Caco-2 (cell line): ENCODE data around the gene PARP8. TPM values are rescaled to one million over a fixed set of nuclear protein-coding genes. Genes with fewer than 3 reads are reported as not detected.

Source experiments
- BruUV-seq: library from RNA; stranded (reverse); fragments of 400-500 nt; replicated peaks from 2 replicates; lab custom pipeline; 2021; lab: Mats Ljungman, UMichigan
- CTCF ChIA-PET: fragments of 300-600 bp; sonication (Branson Sonifier 250); formaldehyde crosslinking; loops from one replicate; lab custom pipeline; 2022; ENCODE audit warnings: antibody characterized with exemption; lab: Charles Lee
- POLR2A ChIA-PET: fragments of 300-600 bp; sonication (Branson Sonifier 250); formaldehyde crosslinking; loops from one replicate; lab custom pipeline; 2022; ENCODE audit warnings: antibody characterized with exemption; lab: Charles Lee
- DNase-seq, 2 experiments: peaks; one replicate each; pipeline versions ENCODE4 v3.0.0 to v3.0.0-alpha.2; 2020 to 2022
- H3K27me3 ChIP-seq: replicated peaks from 2 replicates; pipeline ENCODE4 v1.6.0; 2011; ENCODE audit warnings: low read length; ENCODE audit not compliant: control insufficient read depth, insufficient read depth
- H3K36me3 ChIP-seq: 2 replicates; pipeline ENCODE4 v1.5.1; 2011; ENCODE audit warnings: low read length; ENCODE audit not compliant: control insufficient read depth, insufficient read depth
- H3K4me1 ChIP-seq: fragments of 250-450 bp; sonication (Bioruptor Pico); 2 replicates; pipeline ENCODE4 v1.5.1; 2020; ENCODE audit warnings: mild to moderate bottlenecking
- H3K4me3 ChIP-seq: 2 replicates; pipeline ENCODE4 v1.5.1; 2011; ENCODE audit warnings: low read depth, mild to moderate bottlenecking, control low read depth, low read length
- H3K9me3 ChIP-seq: fragments of 250-450 bp; sonication (Bioruptor Pico); 2 replicates; pipeline ENCODE4 v1.5.1; 2020; ENCODE audit warnings: mild to moderate bottlenecking, moderate library complexity
- H3K27ac Mint-ChIP-seq: one replicate; pipeline ENCODE4 v1.8.0; 2022; ENCODE audit warnings: mixed read lengths; ENCODE audit not compliant: unreplicated experiment
- H3K27me3 Mint-ChIP-seq: one replicate; pipeline ENCODE4 v1.8.0; 2022; ENCODE audit warnings: mixed read lengths; ENCODE audit not compliant: insufficient read depth, unreplicated experiment
- H3K36me3 Mint-ChIP-seq: one replicate; pipeline ENCODE4 v1.8.0; 2022; ENCODE audit warnings: mild to moderate bottlenecking, mixed read lengths; ENCODE audit not compliant: insufficient read depth, unreplicated experiment
- H3K4me1 Mint-ChIP-seq: one replicate; pipeline ENCODE4 v1.8.0; 2022; ENCODE audit warnings: low read depth, mixed read lengths; ENCODE audit not compliant: unreplicated experiment
- H3K4me3 Mint-ChIP-seq: one replicate; pipeline ENCODE4 v1.8.0; 2022; ENCODE audit warnings: mild to moderate bottlenecking, moderate library complexity, mixed read lengths; ENCODE audit not compliant: unreplicated experiment
- H3K9me3 Mint-ChIP-seq: one replicate; pipeline ENCODE4 v1.8.0; 2022; ENCODE audit warnings: mixed read lengths; ENCODE audit not compliant: unreplicated experiment
- CTCF ChIP-seq, 2 experiments: fragments of 200-600 bp in 1 of 2; IDR thresholded peaks; 1 replicate in 1 of 2; 2 replicates in 1 of 2; pipeline versions ENCODE4 v1.5.1 to v1.8.0; 2011 to 2022; ENCODE audit warnings: antibody characterized with exemption in 1 of 2, control low read depth in 1 of 2, inconsistent platforms in 1 of 2, low read depth in 1 of 2, low read length in 1 of 2, mild to moderate bottlenecking in 1 of 2, moderate library complexity in 1 of 2; ENCODE audit not compliant: insufficient read depth in 1 of 2, severe bottlenecking in 1 of 2, unreplicated experiment in 1 of 2
- intact Hi-C: fragments of 100-400 bp; cut with micrococcal nuclease; formaldehyde crosslinking; loops from one replicate; pipeline ENCODE4 v1.10.0; 2022; ENCODE audit not compliant: unreplicated experiment
- total RNA-seq: library from RNA; stranded (reverse); gene quantifications from 2 replicates; pipeline ENCODE4 v1.2.3, GENCODE V29; 2022

Gene PARP8
- total RNA-seq, 1 experiment from 2014 or later, result 0.79 TPM

GRCh38 chr5:50684721-50685120 lies 18.3 kb downstream of the PARP8 start:
- Mint-ChIP-seq H3K9me3 (peaks cover 9% of the 10 kb centered on the region), H3K36me3 (no peaks in the 10 kb centered on the region), H3K27ac (no peak overlapping the region), H3K4me1 (no peaks in the 10 kb centered on the region), H3K27me3 (no peaks in the 10 kb centered on the region), H3K4me3 (no peak overlapping the region)
- intact Hi-C loops, result no loop called here
- H3K4me3 ChIP-seq, result no peak overlapping the region
- H3K9me3 ChIP-seq, result no peaks in the 10 kb centered on the region
- TF ChIP-seq CTCF (IDR thresholded peaks at IDR 0.05; ENCODE audit: insufficient read depth in 1 of 2, low read depth in 1 of 2, low read length in 1 of 2, severe bottlenecking in 1 of 2, unreplicated experiment in 1 of 2), result no peak
- POLR2A ChIA-PET, result no interaction called here
- H3K36me3 ChIP-seq, result no peaks in the 10 kb centered on the region
- no TSS peak for BruUV-seq
- DNase-seq, result no peak
- CTCF ChIA-PET, result no interaction called here
- H3K4me1 ChIP-seq, result no peaks in the 10 kb centered on the region
- H3K27me3 ChIP-seq, result no peaks in the 10 kb centered on the region

- Histone ChIP-seq H3K9me3 (no peaks in the 10 kb centered on the region), H3K36me3 (no peaks in the 10 kb centered on the region), H3K4me3 (no peak overlapping the region), H3K27me3 (no peaks in the 10 kb centered on the region), H3K4me1 (no peaks in the 10 kb centered on the region)
- Mint-ChIP-seq H3K36me3 (no peaks in the 10 kb centered on the region), H3K27me3 (no peaks in the 10 kb centered on the region), H3K9me3 (peaks cover 9% of the 10 kb centered on the region), H3K27ac (no peak overlapping the region), H3K4me3 (no peak overlapping the region), H3K4me1 (no peaks in the 10 kb centered on the region)
- ChIA-PET CTCF (no interaction called here), POLR2A (no interaction called here)
- intact Hi-C loops, result no loop called here
- TF ChIP-seq CTCF (IDR thresholded peaks at IDR 0.05; ENCODE audit: insufficient read depth in 1 of 2, low read depth in 1 of 2, low read length in 1 of 2, severe bottlenecking in 1 of 2, unreplicated experiment in 1 of 2), result no peak
- DNase-seq, result no peak
- no TSS peak for BruUV-seq
Observed at GRCh38 chr5:50687548-50687947, 21.1 kb downstream of the PARP8 start.

GRCh38 chr5:50691399-50692016 lies 25.1 kb downstream of the PARP8 start:
- Histone ChIP-seq H3K9me3 (no peaks in the 10 kb centered on the region), H3K27me3 (no peaks in the 10 kb centered on the region), H3K4me1 (no peaks in the 10 kb centered on the region), H3K4me3 (no peak overlapping the region), H3K36me3 (no peaks in the 10 kb centered on the region)
- no TSS peak for BruUV-seq
- H3K4me3 Mint-ChIP-seq, result no peak overlapping the region
- ChIA-PET POLR2A (no interaction called here), CTCF (no interaction called here)
- DNase-seq, result no peak
- TF ChIP-seq CTCF (IDR thresholded peaks at IDR 0.05; ENCODE audit: insufficient read depth in 1 of 2, low read depth in 1 of 2, low read length in 1 of 2, severe bottlenecking in 1 of 2, unreplicated experiment in 1 of 2), result no peak
- intact Hi-C loops, result no loop called here
- H3K27ac Mint-ChIP-seq, result no peak overlapping the region
- no peaks in the 10 kb centered on the region for H3K36me3 Mint-ChIP-seq
- H3K27me3 Mint-ChIP-seq, result no peaks in the 10 kb centered on the region
- H3K9me3 Mint-ChIP-seq, result no peaks in the 10 kb centered on the region
- H3K4me1 Mint-ChIP-seq, result no peaks in the 10 kb centered on the region
